GM20431 (cell line): ENCODE measurements around the gene RPP21.

Source experiments
- in situ Hi-C: fragments of 300-500 bp; cut with MseI, MboI; formaldehyde crosslinking; loops from one replicate; pipeline ENCODE4 v1.15.0; 2020; ENCODE audit warnings: low sequenced_read_pairs; ENCODE audit not compliant: unreplicated experiment

Gene RPP21

DNA sequence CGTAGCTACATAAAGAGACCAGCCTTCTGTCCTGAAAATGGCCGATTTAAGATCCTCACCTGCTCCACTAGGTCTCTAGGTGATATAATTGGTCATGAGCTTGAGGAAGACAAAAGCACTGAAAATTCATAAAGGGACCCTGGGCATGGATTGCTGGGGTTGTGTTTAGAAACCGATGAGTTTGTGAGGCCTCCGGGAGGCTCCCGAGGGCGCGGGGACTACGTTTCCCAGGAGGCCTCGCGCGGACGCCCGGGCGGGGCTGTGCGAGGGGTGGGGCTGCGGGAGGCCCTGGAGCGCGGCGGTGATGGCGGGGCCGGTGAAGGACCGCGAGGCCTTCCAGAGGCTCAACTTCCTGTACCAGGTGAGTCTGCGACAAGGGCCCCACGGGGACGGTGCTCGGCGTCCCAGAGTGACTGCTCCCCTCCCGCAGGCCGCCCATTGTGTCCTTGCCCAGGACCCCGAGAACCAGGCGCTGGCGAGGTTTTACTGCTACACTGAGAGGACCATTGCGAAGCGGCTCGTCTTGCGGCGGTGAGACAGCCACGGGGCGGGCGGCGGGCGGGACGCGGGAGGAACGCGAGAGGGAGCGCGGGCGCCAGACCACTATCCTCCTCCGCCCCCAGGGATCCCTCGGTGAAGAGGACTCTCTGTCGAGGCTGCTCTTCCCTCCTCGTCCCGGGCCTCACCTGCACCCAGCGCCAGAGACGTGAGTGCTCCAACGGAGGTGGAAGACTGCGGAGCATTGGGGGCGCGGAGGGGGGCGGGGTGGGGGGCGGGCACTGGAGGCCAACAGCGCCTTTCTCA, at the start of gene RPP21:
TSS of gene RPP21 (plus strand) at position 289 of the 804 bp plus-strand sequence. CDS start at position 305, 16 bp downstream.
- in situ Hi-C loops = no loop called here

DNA sequence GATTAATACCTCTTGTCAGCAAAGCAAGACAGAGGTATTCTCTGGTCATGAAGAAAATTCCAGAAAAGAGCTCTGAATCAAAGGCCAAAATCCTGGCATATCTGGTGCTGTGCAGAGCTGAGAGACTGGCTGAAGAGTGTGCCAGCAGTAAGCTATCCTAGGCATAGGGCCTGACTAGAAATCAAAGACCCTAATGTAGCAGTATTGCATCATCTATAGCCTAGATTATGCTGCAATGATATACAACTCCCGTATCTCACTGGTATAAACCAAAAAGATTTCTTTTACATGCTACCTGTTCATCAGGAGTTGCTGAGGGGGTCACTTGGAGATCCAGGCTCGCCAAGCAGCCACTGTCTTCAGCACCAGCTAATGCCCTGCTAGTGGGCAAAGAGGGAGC, 49.1 kb upstream of the RPP21 start:
- in situ Hi-C loops = no loop called here

DNA sequence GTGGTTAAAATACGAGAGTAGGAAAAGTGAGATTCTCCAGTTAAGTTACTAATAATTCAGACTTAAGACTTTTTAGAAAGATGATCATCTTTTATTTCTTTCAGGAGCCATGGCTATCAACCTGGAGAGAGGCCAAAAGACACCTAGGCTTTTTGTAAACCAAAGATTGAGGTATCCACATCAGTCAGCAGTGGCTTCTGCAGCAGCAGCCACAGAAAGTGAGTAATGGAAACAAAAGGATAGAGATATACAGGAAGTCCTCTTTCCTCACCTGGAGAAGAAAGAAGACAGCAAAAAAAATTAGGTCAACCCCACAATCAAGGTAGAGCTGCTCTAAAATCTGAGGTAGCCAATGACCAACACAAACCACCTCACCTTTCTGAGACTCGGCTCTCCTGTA, 41.0 kb upstream of the RPP21 start:
- in situ Hi-C loops = no loop called here

DNA sequence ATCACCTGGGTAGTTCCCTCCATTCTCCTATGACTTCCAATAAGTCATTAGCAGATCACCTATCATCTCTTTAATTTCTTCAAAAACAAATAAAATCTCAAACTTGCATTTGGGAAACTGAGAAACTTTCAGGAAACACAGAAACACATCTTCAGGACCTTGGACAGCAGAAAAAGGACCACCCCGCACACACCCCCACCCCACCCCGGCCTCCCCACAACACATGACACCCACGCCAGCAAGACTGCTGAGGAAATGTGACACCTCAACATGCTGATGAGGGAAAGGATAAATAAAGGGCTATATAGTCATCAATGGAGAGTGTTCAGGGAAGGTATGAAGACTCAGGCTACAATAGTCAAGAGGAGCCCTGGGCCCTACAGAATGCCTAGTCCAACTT, 33.9 kb upstream of the RPP21 start:
- in situ Hi-C loops = no loop called here

DNA sequence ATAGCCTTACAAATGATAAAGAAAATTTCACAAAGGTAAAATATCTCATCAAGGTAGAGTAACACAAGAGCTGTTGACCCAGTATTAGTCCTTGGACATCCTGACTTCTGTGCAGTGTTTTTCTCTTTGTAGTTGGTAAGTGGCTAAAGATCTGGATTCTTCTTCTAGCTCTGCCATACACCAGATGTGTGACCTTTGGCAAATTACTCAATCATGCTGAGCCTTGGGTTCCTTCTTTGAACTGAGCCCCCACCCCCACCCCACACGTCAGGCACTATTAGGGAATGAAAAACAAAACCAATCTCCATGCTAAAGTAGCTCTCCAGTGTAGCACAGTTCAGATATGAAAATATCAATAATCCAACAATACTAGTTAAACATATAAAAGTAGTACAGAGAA, 33.3 kb upstream of the RPP21 start:
- in situ Hi-C loops = no loop called here

DNA sequence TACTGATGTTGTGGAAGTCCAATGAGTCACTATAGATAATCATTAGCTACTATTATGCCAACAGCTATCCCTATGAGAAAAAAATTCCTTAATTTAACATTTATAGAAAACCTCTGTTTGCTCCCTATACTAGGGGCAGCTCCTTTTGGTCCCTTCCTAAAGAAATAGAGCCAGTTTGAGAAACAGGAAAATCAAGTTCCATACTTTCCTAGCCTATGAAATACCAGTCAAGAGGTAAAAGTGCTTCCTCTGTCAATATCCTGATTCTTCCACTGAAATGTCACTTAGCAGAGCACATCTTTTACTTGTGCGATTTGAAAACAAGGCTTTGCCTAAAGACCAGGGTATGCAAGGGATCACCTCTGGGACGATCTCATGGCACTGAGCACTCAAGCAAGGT, 32.7 kb upstream of the RPP21 start:
- in situ Hi-C loops = no loop called here

DNA sequence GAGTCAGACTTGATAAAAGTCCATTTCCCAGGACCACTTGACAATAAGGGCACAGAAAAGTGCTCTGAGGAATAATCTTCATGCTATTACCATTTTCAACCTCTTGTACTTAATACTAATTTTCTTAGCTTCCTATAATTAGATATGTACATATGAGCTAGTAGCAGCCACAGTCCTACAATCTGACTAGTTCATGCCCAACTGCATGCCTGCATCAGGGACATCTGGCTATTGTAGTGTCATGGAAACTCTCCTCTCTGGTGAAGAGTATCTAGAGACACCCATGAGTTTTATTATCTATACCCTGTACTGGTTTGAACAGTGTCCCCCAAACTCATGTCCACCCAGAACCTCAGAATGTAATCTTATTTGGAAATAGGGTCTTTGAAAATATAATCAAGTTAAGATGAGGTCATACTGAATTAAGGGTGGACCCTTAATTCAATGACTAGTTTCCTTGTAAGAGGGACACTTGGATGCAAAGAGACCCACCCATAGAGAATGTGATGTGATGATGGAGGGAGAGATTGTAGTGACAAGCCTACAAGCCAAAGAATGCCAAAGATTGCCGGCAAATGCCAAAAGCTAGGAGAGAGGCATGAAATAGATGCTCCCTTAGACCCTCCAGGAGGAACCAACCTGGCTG, 32.2 kb upstream of the RPP21 start:
- in situ Hi-C loops = no loop called here

DNA sequence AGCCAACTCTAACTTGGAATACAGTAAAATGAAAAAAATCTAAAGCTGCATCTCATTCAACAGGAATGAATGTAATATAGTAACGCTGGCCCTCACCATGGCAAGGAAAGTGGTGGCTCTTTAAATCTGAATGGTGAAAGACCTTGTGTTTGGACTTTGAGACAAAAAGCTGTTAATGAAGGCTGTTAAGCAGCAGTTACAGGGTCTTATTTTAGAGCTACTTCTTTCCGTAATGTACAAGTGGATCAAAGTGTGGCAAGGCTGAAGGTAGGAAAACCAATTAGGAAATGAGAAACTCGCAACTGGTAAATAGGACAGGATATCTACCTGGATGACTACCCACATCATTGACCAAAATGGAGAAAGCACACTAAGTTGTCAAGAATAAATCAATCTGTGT, 29.8 kb upstream of the RPP21 start:
- in situ Hi-C loops = no loop called here

DNA sequence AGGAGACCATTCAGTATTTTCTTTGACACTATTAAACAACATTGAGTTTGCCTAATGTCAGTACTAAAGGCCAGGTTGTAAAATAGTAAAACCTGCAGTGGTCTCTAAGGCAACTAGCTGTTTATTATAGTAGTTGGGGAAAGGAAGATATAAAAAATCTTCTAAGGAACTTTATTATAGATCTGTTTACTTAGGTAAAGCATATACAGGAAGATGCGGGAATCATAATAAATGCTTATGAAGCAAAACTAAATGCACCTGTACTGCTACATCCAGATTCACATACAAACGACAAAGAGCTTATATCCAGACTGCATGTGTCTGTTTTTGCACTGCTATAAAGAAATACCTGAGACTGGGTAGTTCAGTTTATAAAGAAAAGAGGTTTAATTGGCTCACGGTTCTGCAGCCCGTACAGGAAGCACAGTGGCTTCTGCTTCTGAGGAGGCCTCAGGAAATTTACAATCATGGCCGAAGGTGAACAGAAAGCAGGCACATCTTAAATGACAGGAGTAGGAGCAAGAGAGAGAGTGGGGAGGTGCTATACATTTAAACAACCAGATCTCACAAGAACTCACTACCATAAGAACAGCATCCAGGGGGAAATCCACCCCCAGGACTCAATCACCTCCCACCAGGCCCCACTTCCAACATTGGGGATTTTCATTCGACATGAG, 26.9 kb upstream of the RPP21 start:
- in situ Hi-C loops = no loop called here

DNA sequence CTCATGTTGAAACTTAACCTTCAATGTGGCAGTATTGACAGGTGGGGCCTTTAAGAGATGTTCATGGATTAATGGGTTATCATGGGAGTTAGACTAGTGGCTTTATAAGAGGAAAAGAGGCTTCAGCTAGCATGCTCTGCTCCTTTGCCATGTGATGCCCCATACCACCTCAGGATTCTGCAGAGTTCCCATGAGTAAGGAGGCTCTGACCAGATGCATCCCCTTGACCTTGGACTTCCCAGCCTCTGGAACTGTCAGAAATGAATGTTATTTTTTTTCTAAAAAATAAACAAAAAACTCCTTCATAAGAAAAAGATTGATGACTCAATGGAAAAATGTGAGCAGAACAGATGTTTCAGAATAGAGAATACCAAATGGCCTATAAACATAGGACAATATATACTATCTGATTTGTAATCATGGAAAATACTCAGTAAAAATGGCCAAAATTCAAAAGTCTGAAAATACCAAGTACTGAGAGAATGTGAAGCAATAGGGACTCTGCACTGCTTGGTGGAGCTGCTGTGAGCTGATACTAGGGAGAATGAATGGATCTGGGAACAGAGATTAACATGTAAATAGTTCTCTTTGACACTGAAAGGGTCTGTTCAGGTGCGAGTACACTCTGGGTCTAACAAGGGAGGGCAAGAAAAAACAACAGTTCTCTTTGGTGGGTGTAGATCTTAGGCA, 25.7 kb upstream of the RPP21 start:
- in situ Hi-C loops = no loop called here

DNA sequence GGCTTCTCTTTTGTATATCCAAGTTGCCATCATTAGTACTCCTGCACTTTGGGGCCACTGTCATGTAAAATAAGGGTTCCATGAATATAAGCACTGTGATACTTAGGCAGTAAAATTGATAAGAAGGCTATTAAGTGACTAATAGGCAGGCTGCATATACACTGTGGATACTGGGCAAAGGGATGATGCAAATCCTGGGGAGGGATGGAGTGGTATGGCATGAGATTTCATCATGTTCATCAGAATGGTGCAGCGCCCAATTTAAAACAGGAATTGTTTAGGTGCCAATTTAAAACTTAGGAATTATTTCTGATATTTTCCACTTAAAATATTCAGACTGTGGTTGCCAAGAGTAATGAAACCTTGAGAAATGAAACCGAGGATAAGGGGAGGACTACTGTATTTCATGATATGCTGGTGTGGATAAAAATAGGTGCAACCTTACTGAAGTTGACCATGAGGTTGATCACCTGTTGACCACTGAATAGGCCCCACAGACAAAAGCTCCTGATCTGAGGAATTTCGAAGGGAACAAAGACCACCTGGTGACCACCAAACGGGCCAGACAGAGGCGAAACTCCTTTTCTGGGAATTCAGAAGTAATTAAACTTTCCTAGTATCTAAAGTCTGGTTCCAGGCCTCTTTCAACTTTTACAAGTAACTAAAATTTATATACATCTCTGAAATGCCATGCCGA, 23.1 kb upstream of the RPP21 start:
- in situ Hi-C loops = no loop called here

DNA sequence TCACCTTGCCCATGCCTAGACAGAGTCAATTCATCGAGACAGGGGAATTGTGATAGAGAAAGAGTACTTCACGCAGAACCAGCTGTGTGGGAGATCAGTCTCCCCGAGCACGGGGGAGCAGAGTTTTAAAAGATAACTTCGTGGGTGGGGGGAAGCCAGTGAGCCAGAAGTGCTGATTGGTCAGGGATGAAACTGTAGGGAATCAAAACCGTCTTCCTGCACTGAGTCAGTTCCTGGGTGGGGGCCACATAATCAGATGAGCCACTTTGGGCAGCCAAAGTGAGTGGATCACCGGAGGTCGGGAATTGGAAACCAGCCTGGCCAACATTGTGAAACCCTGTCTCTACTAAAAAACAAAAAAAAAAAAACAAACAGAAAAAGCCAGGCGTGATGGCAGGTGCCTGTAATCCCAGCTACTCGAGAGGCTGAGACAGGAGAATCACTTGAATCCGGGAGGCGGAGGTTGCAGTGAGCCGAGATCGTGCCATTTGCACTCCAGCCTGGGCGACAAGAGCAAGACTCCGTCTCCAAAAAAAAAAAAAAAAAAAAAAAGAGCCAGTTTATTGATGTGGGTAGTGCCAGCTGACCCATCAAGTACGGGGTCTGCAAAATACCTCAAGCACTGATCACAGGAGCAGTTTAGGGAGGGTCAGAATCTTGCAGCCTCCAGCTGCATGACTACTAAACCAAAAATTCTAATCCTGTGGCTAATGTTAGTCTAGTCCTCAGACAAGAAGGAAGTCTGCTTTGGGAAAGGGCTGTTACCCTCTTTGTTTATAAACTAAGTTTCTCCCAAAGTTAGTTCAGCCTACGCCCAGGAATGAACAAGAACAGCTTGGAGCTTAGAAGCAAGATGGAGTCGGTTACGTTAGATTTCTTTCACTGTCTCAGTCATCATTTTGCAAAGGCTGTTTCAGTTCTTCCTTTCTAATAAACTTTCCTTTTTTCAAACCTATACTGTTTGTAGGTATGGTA, 22.1 kb upstream of the RPP21 start:
- in situ Hi-C loops = no loop called here

DNA sequence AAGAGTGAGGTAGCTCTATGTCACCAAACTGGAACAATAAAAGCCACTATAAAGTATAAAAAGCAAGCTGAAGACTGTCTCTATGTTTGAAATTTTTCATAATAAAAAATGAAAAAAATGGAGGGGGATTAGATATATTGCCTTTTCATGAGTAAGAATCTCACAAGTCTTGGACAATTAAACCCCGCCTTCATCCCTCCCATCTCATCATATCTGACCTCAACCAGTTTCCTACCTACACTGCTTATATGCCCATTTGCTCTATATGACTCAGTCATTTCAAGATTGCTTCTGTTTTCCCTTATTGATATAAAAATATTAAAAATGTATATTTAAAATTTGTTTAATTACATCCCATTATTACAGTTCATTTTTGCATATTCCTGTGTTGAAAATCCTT, 21.1 kb upstream of the RPP21 start:
- in situ Hi-C loops = no loop called here

DNA sequence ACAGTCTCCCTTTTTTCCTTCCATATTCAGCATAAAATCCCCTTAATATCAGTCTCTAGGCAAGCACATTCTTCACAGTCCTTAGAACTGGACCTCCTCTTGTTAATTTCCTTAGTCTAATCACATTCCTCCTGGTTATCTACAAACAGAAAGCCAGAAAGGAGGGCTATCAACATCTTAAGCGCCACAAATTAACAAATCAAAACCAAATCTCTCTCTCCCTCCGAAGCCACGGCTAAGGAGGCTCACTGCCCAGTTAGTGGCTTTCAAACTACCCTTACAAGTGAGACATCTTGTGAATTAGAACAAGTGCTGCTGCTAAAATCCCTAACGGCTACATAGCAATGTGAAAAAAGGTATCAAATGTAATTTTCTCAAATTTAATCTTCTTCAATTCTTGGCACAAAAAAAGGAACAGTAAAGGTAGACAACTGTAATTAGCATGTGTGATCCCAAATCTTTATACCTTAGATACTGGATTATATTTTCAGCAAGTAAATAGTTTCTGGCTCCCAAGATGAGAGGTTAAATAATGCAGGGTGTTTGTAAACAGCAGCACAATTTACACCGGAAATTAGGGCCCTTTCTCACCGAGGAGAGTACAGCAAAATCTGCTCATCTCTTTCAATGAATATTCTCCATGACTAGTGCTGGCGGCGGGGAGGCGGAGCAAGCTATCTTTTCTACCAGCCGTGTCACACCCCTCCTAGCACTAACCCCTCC, 19.6 kb upstream of the RPP21 start:
- in situ Hi-C loops = no loop called here

DNA sequence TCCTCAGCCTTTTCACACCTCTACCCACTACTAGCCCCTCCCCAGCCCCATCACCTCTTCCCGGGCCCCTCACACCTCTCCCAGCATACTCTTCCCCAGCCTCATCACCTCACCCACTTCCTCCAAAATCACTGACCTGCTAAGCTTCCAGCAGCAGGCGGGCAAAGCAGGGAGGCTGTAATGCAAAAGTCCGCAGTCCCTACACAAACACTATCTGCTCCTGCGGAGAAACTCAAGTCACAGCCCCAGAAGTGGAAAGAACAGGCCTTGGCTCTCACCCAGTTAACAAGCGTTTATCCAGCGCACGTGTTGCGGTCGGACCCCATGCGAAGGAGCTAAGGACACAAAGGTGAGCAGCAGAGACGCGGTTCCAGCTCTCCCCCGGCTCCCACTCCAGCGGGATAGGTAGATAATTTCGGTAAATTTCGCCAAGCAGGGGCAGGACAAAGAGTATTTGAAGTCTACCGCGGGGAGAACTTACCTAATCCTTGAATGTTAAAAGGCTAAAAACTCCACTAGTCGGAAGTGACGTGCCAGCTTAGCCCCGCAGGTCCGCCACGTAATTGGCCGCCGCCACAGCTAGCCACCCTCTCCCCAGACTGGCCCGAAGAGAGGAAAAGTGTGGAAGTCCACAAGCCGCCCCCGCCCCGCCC, 19.0 kb upstream of the RPP21 start:
- in situ Hi-C loops = no loop called here

DNA sequence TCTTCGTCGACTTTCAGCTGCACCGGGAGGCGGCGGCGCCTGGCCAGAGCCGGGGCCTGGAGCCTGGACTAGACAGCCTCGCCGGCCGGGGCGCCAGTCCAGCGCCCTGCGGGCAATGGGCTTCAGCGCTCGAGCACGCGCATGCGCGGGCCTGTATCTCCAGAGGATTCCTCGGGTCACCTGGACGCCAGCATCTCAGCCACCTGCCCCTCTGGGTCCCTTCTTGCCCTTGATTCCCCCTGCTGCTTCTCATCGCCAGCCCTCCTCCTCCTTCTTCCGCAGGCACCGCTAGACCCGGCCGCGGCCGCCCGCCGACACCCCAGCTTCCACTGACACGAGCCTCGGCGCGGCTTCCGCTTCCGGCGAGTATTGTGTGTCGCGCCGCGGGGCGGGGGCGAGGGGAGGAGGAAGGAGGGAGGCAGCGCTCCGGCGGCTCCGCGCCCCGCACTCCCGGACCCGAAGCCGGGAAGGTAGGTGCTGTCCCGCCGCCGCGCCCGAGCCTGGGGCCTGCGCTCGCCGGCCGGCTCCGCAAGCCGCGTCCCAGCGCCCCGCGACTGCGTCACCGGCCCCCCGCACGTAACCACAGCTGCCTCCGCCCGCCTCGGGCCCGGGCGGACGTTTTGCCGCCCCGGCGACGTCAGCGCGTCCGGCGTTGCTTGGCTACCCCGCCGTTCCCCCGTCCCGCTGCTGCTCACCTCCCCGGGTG, 18.3 kb upstream of the RPP21 start, which contains the start of gene TRIM39:
TSS of gene TRIM39 (plus strand) at position 402 of the 706 bp plus-strand sequence. CDS start 2,391 bp downstream, outside the sequence.
- in situ Hi-C loops = no loop called here

DNA sequence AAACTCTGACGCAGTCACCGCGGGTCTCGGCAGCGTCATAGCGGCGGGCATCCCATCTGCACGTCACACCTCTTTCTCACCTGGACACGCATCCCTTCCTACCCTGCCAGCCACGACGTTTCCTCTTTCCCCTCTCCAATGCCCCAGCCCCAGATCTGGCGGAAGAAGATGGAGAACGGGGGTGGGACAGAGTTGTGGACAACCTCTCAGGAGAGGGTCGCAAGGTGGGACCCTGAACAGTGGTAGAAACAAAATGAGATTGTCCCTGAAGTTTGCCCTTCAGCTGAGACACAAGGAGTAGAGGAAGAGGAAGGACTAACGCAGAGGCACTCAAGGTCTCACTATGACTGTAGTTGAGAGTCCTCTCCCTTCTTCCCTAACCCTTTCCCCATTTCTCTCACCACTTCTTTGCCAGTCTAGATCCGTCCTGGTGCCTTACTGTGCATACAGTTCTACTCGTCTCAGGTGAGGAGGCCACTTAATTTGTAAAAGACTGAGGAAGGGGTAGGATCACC, 17.7 kb upstream of the RPP21 start:
- in situ Hi-C loops = no loop called here
